ENCODE measurements around the gene SIGLEC5. TPM values are rescaled to one million over a fixed set of nuclear protein-coding genes. Genes with fewer than 3 reads are reported as not detected.

Gene SIGLEC5
- polyA plus RNA-seq, 1 of the 3 experiments (the other 2 are of a cell fraction) = not detected

DNA sequence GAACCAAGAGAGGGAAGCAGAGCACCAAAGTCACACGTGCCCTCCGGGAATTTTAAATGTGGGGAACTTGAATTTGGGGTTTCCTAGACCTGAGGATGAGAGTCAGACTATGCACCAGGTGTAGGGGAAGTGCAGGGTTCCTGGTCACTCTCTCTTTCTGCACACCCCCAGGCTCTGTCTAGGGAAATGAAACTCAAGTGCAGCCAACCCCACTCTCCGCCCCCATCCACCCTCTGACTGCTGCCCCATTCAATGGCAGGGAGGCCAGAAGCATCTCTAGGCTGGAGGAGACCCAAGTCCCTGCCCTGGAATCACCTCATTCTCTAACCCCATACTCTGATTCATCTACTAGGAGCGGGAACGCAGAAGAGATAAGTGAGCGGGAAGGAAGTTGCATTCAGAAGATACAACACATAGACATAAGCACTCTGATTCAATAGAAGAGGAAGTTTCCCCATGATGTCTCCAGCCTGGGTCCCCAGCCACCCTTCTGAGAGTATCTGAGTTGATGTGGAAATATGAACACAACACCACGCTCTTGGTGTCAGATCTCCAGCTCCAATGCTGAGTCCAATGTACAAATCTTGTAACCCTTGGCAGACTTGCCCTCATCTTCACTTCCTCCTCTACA lies 21.1 kb upstream of the SIGLEC5 start:
- no peaks in the 10 kb centered on the region for H3K9me2 ChIP-seq
- no peak overlapping the region for H3K4me2 ChIP-seq
- H3K27ac ChIP-seq (ENCODE audit: low read depth in 2 of 2, low read length in 1 of 2) = no peak overlapping the region
- no peaks in the 10 kb centered on the region for H3K79me2 ChIP-seq (ENCODE audit: insufficient read depth)
- CTCF ChIA-PET = interaction anchor here (0.8 to 3.5 kb wide), 4 partner anchors 9 to 184 kb away, joined by 3 to 14 read pairs (median 3); no protein-coding TSS in a partner anchor
- WGBS (ENCODE audit: low lambda C conversion rate) = 6% methylated on average over 7 of the region's 7 CpGs
- no peaks in the 10 kb centered on the region for H3F3A ChIP-seq (replicated peaks; ENCODE audit: insufficient read depth)
- no peaks in the 10 kb centered on the region for H3K36me3 ChIP-seq (replicated peaks in 1 of 2; ENCODE audit: control insufficient read depth in 1 of 2, insufficient read depth in 2 of 2, low read length in 1 of 2)
- H2AFZ ChIP-seq (ENCODE audit: low read depth) = no peak overlapping the region
- TF ChIP-seq ELF1 (IDR thresholded peaks at IDR 0.05) (no peak), FOXM1 (IDR thresholded peaks at IDR 0.05; ENCODE audit: low read depth) (no peak), EZH2phosphoT487 (IDR thresholded peaks at IDR 0.05; ENCODE audit: borderline replicate concordance, low read depth) (no peak), NRF1 (IDR thresholded peaks at IDR 0.05; ENCODE audit: low read depth, low read length) (no peak), USF1 (IDR thresholded peaks at IDR 0.05; ENCODE audit: borderline replicate concordance, low read depth) (no peak), USF2 (IDR thresholded peaks at IDR 0.05; ENCODE audit: borderline replicate concordance, low read depth, low read length) (no peak), GABPA (IDR thresholded peaks at IDR 0.05; ENCODE audit: low read depth) (no peak), JUND (IDR thresholded peaks at IDR 0.05) (no peak), FOXJ3 (CRISPR knock-in tag; IDR thresholded peaks at IDR 0.05) (no peak), RCOR1 (IDR thresholded peaks at IDR 0.05; ENCODE audit: low read length) (no peak)
- TF ChIP-seq, protein P1, sequence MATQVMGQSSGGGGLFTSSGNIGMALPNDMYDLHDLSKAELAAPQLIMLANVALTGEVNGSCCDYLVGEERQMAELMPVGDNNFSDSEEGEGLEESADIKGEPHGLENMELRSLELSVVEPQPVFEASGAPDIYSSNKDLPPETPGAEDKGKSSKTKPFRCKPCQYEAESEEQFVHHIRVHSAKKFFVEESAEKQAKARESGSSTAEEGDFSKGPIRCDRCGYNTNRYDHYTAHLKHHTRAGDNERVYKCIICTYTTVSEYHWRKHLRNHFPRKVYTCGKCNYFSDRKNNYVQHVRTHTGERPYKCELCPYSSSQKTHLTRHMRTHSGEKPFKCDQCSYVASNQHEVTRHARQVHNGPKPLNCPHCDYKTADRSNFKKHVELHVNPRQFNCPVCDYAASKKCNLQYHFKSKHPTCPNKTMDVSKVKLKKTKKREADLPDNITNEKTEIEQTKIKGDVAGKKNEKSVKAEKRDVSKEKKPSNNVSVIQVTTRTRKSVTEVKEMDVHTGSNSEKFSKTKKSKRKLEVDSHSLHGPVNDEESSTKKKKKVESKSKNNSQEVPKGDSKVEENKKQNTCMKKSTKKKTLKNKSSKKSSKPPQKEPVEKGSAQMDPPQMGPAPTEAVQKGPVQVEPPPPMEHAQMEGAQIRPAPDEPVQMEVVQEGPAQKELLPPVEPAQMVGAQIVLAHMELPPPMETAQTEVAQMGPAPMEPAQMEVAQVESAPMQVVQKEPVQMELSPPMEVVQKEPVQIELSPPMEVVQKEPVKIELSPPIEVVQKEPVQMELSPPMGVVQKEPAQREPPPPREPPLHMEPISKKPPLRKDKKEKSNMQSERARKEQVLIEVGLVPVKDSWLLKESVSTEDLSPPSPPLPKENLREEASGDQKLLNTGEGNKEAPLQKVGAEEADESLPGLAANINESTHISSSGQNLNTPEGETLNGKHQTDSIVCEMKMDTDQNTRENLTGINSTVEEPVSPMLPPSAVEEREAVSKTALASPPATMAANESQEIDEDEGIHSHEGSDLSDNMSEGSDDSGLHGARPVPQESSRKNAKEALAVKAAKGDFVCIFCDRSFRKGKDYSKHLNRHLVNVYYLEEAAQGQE (IDR thresholded peaks at IDR 0.05; ENCODE audit: low read depth, low read length) = no peak
- TF ChIP-seq, protein P2, sequence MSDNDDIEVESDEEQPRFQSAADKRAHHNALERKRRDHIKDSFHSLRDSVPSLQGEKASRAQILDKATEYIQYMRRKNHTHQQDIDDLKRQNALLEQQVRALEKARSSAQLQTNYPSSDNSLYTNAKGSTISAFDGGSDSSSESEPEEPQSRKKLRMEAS (IDR thresholded peaks at IDR 0.05; ENCODE audit: low read depth) = no peak
- no peaks in the 10 kb centered on the region for H3K9me3 ChIP-seq
- H4K20me1 ChIP-seq (ENCODE audit: insufficient read depth) = no peaks in the 10 kb centered on the region
- no peaks in the 10 kb centered on the region for H3K4me1 ChIP-seq (ENCODE audit: control insufficient read depth in 1 of 2, insufficient read depth in 2 of 2, low read depth in 1 of 2, low read length in 1 of 2)
- H3K27me3 ChIP-seq (ENCODE audit: insufficient read depth) = peaks cover 40% of the 10 kb centered on the region; the same call in 1 of the 2 replicates
- no peak overlapping the region for H3K4me3 ChIP-seq (ENCODE audit: low read depth in 2 of 2, low read length in 1 of 2)
- POLR2A ChIA-PET = no interaction called here
- no peak for DNase-seq
- no peak overlapping the region for H3K9ac ChIP-seq
